ENCODE measurements around the gene OR7A17. TPM values are rescaled to one million over a fixed set of nuclear protein-coding genes. Genes with fewer than 3 reads are reported as not detected.

OR7A17 gene
- total and polyA plus RNA-seq, 2 donors (not counting 3 experiments of a cell fraction or from before 2014, with no cell fraction given), result not detected

- no peak for TF ChIP-seq FOS (IDR thresholded peaks at IDR 0.05; ENCODE audit: borderline replicate concordance, insufficient read depth, low read length)
- TF ChIP-seq CTCF (IDR thresholded peaks at IDR 0.05; ENCODE audit: extremely low read depth in 1 of 2, insufficient read depth in 1 of 2, low read depth in 1 of 2, low read length in 2 of 2), result no peak
- TF ChIP-seq GATA2 (IDR thresholded peaks at IDR 0.05; ENCODE audit: insufficient read depth, insufficient read length, low read depth, low read length), result no peak
- no peak for TF ChIP-seq POLR2AphosphoS5 (IDR thresholded peaks at IDR 0.05; ENCODE audit: insufficient read depth, low read depth, low read length)
- no peak for TF ChIP-seq EZH2 (IDR thresholded peaks at IDR 0.05; ENCODE audit: borderline replicate concordance, low read depth, low read length, severe bottlenecking)
- TF ChIP-seq MYC (IDR thresholded peaks at IDR 0.05; ENCODE audit: low read depth, low read length), result no peak
- no peak for TF ChIP-seq MAX (IDR thresholded peaks at IDR 0.05; ENCODE audit: insufficient read depth, insufficient read length)
- TF ChIP-seq POLR2A (IDR thresholded peaks at IDR 0.05; ENCODE audit: low read depth, low read length), result no peak
- no peak for TF ChIP-seq JUN (IDR thresholded peaks at IDR 0.05; ENCODE audit: borderline replicate concordance, insufficient read depth, insufficient read length, low read depth)
- Histone ChIP-seq H3K9ac (replicated peaks; ENCODE audit: extremely low read depth, insufficient read depth, low read length) (no peak overlapping the region), H2AFZ (ENCODE audit: low read depth, low read length) (no peak overlapping the region), H3K9me3 (replicated peaks; ENCODE audit: control insufficient read depth, insufficient read depth, low read length) (no peaks in the 10 kb centered on the region), H3K9me1 (replicated peaks; ENCODE audit: control insufficient read depth, extremely low read depth, insufficient read depth, low read length) (no peaks in the 10 kb centered on the region), H3K27me3 (ENCODE audit: control insufficient read depth in 2 of 2, insufficient read depth in 2 of 2, low read length in 2 of 2) (no peaks in the 10 kb centered on the region), H3K4me2 (ENCODE audit: insufficient read depth, low read length) (no peak overlapping the region), H3K36me3 (ENCODE audit: control insufficient read depth in 2 of 2, extremely low read depth in 1 of 2, insufficient read depth in 2 of 2, low read length in 2 of 2) (no peaks in the 10 kb centered on the region), H3K4me1 (ENCODE audit: control insufficient read depth, extremely low read depth, insufficient read depth, low read length) (no peaks in the 10 kb centered on the region), H3K4me3 (replicated peaks in 1 of 3; ENCODE audit: insufficient read depth in 1 of 3, low read depth in 1 of 3, low read length in 3 of 3) (no peak overlapping the region), H4K20me1 (replicated peaks; ENCODE audit: control insufficient read depth, extremely low read depth, insufficient read depth, low read length) (no peaks in the 10 kb centered on the region), H3K79me2 (ENCODE audit: control insufficient read depth, insufficient read depth, low read length) (no peaks in the 10 kb centered on the region), H3K27ac (ENCODE audit: insufficient read depth, low read depth, low read length) (no peak overlapping the region)
- no TSS peak for BruUV-seq (replicated peaks)
- dilution Hi-C loops (cut with MboI; ENCODE audit: extremely low pct_ligation_motif_present, low sequenced_read_pairs), result no loop called here
- DNase-seq (ENCODE audit: low read depth, low spot score) (no peak), FAIRE-seq (no peak)
- ChIA-PET POLR2A (no interaction called here), CTCF (no interaction called here)
- intact Hi-C loops (cut with micrococcal nuclease), result no loop called here
These were observed 48.5 kb downstream of the OR7A17 start for GRCh38 chr19:14837391-14837790.
